ENCODE measurements around the gene EZH1. TPM values are rescaled to one million over a fixed set of nuclear protein-coding genes. Genes with fewer than 3 reads are reported as not detected.

EZH1 gene
- total RNA-seq, 4 donors from 2014 or later: 32.7 to 71.9 (median 43.9) TPM

DNA sequence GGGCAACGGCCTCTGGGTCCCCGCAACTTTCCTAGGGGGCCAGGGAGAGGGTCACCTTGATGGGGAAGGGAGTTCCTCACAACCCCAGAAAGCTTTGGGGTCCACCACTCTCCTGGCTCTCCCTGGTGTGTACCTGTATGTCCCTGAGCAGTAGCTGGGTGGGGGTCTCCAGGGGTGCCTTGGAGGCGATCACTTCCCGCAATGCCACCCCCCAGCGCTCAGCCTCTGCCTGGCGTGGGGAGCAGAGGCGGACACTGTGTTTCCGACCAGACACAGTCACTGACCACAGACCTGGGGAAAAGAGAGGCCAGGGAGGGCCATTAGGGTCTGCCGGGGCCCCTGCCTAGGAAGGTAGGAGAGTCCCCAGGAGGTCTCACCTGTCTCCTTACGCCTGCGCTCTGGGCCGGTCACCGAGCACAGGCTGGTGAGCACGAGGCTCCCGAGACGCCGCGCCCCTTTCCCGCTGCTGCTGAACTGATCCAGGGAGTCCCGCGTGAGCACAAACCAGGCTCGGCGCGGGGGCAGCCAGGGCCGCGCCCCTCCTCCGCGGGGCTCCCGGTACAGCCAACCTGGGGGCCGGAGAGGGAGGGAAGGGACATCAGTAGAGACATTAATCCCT lies 71.5 kb downstream of the EZH1 start:
- 47 to 60% methylated on average over 15 to 29 of the region's 30 CpGs for WGBS, 2 donors
- no peak for DNase-seq (ENCODE audit: low spot score in 2 of 2)
- TF ChIP-seq POLR2A (IDR thresholded peaks at IDR 0.05) (no peak), CTCF (IDR thresholded peaks at IDR 0.05) (no peak)
- intact Hi-C loops (cut with DNase I; ENCODE audit: low total_unique reads): no loop called here
- H3K4me3 ChIP-seq (ENCODE audit: low read depth, poor library complexity, severe bottlenecking): no peak overlapping the region

DNA sequence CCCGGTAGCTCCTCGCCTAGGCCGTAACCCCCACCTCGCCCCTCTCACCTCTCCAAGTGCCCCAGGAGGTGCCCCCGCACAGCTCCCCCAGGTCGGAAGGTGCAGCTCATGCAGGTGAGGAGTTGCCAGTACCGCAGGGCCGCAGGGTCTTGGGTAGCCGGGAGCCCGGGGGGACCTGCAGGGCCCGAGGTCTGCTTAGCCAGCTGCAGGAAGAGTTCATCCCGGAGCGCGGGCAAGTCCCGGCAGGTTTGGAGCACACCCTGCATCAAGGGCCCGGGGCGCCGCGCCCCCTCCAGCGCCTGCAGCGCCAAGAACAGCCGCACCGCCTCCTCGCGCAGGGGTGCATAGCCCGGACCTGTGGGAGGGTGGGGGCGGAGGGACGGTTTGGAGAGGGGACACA lies 72.8 kb downstream of the EZH1 start:
- no peak overlapping the region for H3K4me3 ChIP-seq (ENCODE audit: low read depth, poor library complexity, severe bottlenecking)
- no peak for DNase-seq (ENCODE audit: low spot score in 2 of 2)
- WGBS, 2 donors: 54 to 62% methylated on average over 13 to 28 of the region's 28 CpGs
- TF ChIP-seq POLR2A (IDR thresholded peaks at IDR 0.05) (no peak), CTCF (IDR thresholded peaks at IDR 0.05) (no peak)
- intact Hi-C loops (cut with DNase I; ENCODE audit: low total_unique reads): no loop called here

- TF ChIP-seq CTCF (IDR thresholded peaks at IDR 0.05): no peak
- no peak for TF ChIP-seq POLR2A (IDR thresholded peaks at IDR 0.05)
- intact Hi-C loops (cut with DNase I; ENCODE audit: low total_unique reads): no loop called here
- DNase-seq (ENCODE audit: low spot score in 2 of 2): no peak
- H3K4me3 ChIP-seq (ENCODE audit: low read depth, poor library complexity, severe bottlenecking): no peak overlapping the region
- WGBS, 2 donors: 75 to 88% methylated on average over 50 of the region's 50 CpGs
These were observed 73.8 kb downstream of the EZH1 start for GRCh38 chr17:42670789-42671657.

DNA sequence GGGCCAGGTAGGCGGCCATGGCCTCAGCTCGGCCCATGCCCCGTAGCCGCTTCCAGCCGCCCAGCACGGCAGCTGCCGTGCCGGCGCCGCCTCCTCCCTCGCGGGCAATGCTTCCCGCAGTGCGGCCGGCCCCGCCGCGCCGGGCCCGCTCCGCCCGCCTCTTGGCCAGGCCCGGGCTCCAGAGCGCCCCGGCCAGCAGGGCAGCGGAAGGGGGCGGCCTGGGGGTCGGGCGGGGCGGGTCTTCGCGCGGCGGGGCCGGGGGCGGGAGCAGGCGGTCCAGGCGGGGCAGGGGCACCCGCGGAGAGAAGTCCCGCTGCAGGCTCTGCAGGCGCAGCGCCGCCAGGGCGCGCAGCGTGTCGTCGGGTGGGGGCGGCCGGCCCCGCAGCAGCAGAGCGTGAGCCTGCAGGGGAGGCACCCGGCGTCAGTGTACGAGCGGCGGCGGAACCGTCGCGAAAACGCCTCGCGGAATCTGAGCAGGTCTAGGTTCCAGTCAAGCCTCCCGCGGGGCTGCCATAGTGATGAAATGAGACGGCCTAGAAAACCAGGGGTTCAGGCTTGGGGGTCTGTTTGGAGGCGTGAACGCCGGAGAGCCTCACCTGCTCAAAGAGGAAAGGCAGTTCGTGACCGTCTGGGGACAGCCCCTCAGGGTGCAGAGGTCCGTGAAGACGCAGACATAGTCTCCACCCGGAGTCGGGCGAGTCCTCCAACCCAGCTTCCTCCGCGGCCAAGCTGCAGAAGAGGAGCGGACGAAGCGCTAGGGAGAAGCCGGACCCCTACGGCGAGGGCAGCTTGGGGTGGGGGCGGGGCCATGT lies 74.7 kb downstream of the EZH1 start:
- intact Hi-C loops (cut with DNase I; ENCODE audit: low total_unique reads): no loop called here

DNA sequence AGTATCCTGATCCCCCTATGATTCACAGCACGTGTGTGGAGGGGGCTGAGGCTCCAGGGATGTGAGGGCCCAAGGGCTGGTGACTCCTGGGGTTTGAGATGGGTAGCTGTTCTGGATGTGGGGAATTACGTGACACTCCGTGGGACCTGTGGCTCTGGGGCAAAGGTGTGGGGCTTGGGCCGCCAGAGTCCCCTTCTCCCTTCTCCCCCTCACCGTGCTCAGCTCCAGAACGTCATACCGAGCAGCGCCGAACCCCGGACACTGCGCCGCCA lies 75.2 kb downstream of the EZH1 start:
- WGBS, 2 donors: 74 to 77% methylated on average over 3 to 12 of the region's 12 CpGs
- no peak overlapping the region for H3K4me3 ChIP-seq (ENCODE audit: low read depth, poor library complexity, severe bottlenecking)

More for the DNA sequence above, 74.7 kb downstream of the EZH1 start:
- 69 to 74% methylated on average over 55 to 79 of the region's 87 CpGs for WGBS, 2 donors
- DNase-seq (ENCODE audit: low spot score in 2 of 2): no peak
- TF ChIP-seq POLR2A (IDR thresholded peaks at IDR 0.05) (no peak), CTCF (IDR thresholded peaks at IDR 0.05) (no peak)
- no peak overlapping the region for H3K4me3 ChIP-seq (ENCODE audit: low read depth, poor library complexity, severe bottlenecking)

More for the DNA sequence above, 75.2 kb downstream of the EZH1 start:
- TF ChIP-seq POLR2A (IDR thresholded peaks at IDR 0.05) (no peak), CTCF (IDR thresholded peaks at IDR 0.05) (no peak)
- DNase-seq (ENCODE audit: low spot score in 2 of 2): no peak
- intact Hi-C loops (cut with DNase I; ENCODE audit: low total_unique reads): no loop called here
